ENCODE results near the gene TECR. TPM values are rescaled to one million over a fixed set of nuclear protein-coding genes. Genes with fewer than 3 reads are reported as not detected.

TECR gene
- total RNA-seq, 4 donors from 2014 or later: 36.6 to 145 (median 69.3) TPM

DNA sequence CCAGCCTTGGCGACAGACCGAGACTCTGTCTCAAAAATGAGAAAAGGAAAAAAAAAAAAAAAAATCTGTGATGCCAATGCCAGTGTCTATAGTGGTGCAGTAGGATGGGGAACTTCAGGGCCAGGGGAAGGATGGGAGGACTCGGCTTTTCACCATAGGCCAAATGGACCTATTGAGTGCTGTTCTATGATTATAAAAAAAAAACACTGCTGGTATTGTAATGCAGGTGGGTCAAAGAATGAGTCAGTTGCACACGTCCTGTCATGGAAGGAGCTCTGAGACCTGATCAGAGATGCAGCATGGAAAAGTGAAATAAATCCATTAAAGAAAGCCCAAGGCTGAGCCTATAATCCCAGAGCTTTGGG is 18.2 kb upstream of the TECR start:
- WGBS, 2 donors (ENCODE audit: low coverage in 1 of 2): 84 to 95% methylated on average over 4 of the region's 4 CpGs
- TF ChIP-seq POLR2A (IDR thresholded peaks at IDR 0.05) (no peak), CTCF (IDR thresholded peaks at IDR 0.05) (no peak), EP300 (IDR thresholded peaks at IDR 0.05; ENCODE audit: low read depth) (no peak), POLR2AphosphoS5 (IDR thresholded peaks at IDR 0.05) (no peak)
- H3K27ac ChIP-seq: peak overlapping the region; percentile 55 to 72 (median 63)

DNA sequence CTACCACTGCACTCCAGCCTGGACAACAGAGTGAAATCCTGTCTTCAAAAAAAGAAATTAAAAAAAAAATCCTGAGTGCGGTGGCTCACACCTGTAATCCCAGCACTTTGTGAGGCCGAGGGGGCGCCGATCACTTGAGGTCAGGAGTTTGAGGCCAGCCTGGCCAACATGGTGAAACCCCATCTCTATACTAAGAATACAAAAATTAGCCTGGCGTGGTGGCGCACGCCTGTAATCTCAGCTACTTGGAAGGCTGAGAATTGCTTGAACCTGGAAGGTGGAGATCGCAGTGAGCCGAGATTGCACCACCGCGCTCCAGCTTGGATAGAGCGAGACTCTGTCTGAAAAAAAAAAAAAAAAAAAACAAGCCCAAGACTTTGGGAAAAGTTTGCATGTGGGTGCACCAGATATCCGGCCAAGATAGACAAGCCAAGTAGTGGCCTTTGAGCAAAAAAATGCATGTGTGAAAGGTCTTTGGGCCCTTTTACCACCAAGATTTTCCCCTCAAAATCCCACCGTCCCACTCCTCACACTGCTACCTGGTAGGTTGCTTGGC is 16.9 kb upstream of the TECR start:
- TF ChIP-seq EP300 (IDR thresholded peaks at IDR 0.05; ENCODE audit: low read depth): no peak
- TF ChIP-seq POLR2AphosphoS5 (IDR thresholded peaks at IDR 0.05): no peak
- no peak for TF ChIP-seq CTCF (IDR thresholded peaks at IDR 0.05)
- no peak for TF ChIP-seq POLR2A (IDR thresholded peaks at IDR 0.05)
- Histone ChIP-seq H3K9me3 (no peaks in the 10 kb centered on the region), H3K4me3 (no peak overlapping the region), H3K4me1 (peaks cover 18 to 49% (median 31%) of the 10 kb centered on the region in 4 donors), H3K36me3 (peaks cover 0 to 25% (median 13%) of the 10 kb centered on the region in 4 donors), H3K27me3 (no peaks in the 10 kb centered on the region), H3K27ac (no peak overlapping the region)
- DNase-seq: no peak
- WGBS, 2 donors (ENCODE audit: low coverage in 1 of 2): 94 to 97% methylated on average over 6 to 14 of the region's 14 CpGs
- in situ Hi-C loops (cut with MboI; ENCODE audit: low pct_ligation_motif_present in 1 of 4, low pct_unique_long_range_greater_than_20kb in 1 of 4, low sequenced_read_pairs in 3 of 4) (no loop called here), intact Hi-C loops (cut with DNase I; ENCODE audit: low total_unique reads) (loop anchor here (10.0 kb wide), 1 partner anchor 1358 kb away; the partner anchor contains the start of genes IER2 and STX10)

More for the DNA sequence above, 18.2 kb upstream of the TECR start:
- no peak for DNase-seq
- intact Hi-C loops (cut with DNase I; ENCODE audit: low total_unique reads): loop anchor here (10.0 kb wide), 1 partner anchor 1356 kb away; the partner anchor contains the start of genes IER2 and STX10
- Histone ChIP-seq H3K9me3 (no peaks in the 10 kb centered on the region), H3K4me1 (peaks cover 17 to 44% (median 25%) of the 10 kb centered on the region in 4 donors), H3K27me3 (no peaks in the 10 kb centered on the region), H3K4me3 (no peak overlapping the region), H3K36me3 (peaks cover 0 to 25% (median 13%) of the 10 kb centered on the region in 4 donors)
- in situ Hi-C loops (cut with MboI; ENCODE audit: low pct_ligation_motif_present in 1 of 4, low pct_unique_long_range_greater_than_20kb in 1 of 4, low sequenced_read_pairs in 3 of 4): no loop called here

DNA sequence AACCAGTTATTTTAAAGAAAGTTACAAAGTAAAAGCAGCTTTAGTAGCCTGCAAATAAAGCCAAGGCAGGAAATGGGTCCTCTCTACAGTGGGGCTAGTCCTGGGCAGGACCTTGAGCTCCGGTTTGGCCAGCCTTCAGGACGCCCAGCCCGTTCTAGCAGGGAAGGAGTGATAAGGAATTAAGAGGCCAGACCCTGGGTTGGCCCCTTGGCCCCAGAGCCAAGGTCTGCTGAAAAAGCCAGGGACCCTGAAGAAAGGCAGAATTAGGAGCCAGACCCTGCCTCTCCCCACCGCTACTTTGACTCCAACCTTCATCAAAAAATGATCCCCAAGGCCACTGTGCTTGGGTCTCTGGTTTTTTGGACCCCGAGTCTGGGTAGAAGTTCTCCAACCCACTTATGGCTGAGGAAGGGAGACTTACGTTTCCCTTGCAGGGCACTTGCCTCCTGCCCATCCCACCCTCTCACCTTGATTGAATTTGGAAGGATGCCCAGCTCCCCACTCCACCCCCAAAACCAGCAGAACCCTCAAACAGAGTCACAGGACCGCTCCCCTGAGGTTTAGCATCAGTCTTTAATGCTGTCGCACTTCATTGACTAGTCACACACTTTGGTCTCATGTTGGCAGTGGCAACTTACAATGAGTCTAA is 15.1 kb upstream of the TECR start:
- Histone ChIP-seq H3K27me3 (no peaks in the 10 kb centered on the region), H3K4me3 (no peak overlapping the region), H3K4me1 (peaks cover 24 to 57% (median 38%) of the 10 kb centered on the region in 4 donors), H3K27ac (no peak overlapping the region), H3K9me3 (no peaks in the 10 kb centered on the region), H3K36me3 (peaks cover 0 to 25% (median 13%) of the 10 kb centered on the region in 4 donors)
- TF ChIP-seq CTCF (IDR thresholded peaks at IDR 0.05) (no peak), POLR2A (IDR thresholded peaks at IDR 0.05) (no peak), EP300 (IDR thresholded peaks at IDR 0.05; ENCODE audit: low read depth) (no peak), POLR2AphosphoS5 (IDR thresholded peaks at IDR 0.05) (no peak)
- intact Hi-C loops (cut with DNase I; ENCODE audit: low total_unique reads) (loop anchor here (10.0 kb wide), 1 partner anchor 1360 kb away; the partner anchor contains the start of genes IER2 and STX10), in situ Hi-C loops (cut with MboI; ENCODE audit: low pct_ligation_motif_present in 1 of 4, low pct_unique_long_range_greater_than_20kb in 1 of 4, low sequenced_read_pairs in 3 of 4) (no loop called here)
- no peak for DNase-seq
- WGBS, 2 donors (ENCODE audit: low coverage in 1 of 2): 78 to 90% methylated on average over 4 to 8 of the region's 8 CpGs

DNA sequence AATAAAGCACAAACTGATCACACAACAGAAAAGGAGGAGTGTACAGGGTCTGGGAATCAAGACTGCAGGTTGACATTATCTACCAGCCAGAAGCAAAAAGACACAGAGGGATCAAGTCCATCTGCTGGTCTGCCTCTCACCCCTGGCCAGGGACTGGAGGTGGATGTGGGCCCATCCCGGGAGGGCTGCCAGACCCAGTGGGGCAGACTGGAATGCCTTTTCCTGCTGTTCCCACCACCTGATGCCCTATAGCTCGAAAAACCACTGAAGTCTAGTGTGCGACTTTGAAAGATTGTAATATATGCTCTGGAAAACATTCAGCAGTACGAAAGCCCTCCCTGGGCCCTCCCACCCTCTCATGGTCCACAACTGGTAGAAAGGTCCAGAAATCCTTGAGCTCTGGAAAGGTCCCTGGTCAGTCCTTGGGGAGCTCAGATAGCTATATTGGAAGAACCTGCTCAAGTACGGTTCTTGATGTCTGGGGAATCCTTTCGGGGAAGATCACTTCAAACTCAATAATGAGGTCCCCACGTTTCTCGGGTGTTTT is 13.8 kb upstream of the TECR start:
- peaks cover 24 to 55% (median 40%) of the 10 kb centered on the region in 4 donors for H3K4me1 ChIP-seq

More for the DNA sequence above, 13.8 kb upstream of the TECR start:
- in situ Hi-C loops (cut with MboI; ENCODE audit: low pct_ligation_motif_present in 1 of 4, low pct_unique_long_range_greater_than_20kb in 1 of 4, low sequenced_read_pairs in 3 of 4) (no loop called here), intact Hi-C loops (cut with DNase I; ENCODE audit: low total_unique reads) (loop anchor here (10.0 kb wide), 1 partner anchor 1361 kb away; the partner anchor contains the start of genes IER2 and STX10)
- WGBS, 2 donors (ENCODE audit: low coverage in 1 of 2): 71 to 86% methylated on average over 1 to 8 of the region's 8 CpGs
- no peaks in the 10 kb centered on the region for H3K9me3 ChIP-seq
- no peak for DNase-seq
- H3K27ac ChIP-seq: peak overlapping the region; percentile 98 to 100 (median 100)
- peak overlapping the region in 1 of 4 donors; percentile 88 for H3K4me3 ChIP-seq
- TF ChIP-seq EP300 (IDR thresholded peaks at IDR 0.05; ENCODE audit: low read depth): no peak
- no peak for TF ChIP-seq POLR2AphosphoS5 (IDR thresholded peaks at IDR 0.05)
- no peak for TF ChIP-seq CTCF (IDR thresholded peaks at IDR 0.05)
- no peaks in the 10 kb centered on the region for H3K27me3 ChIP-seq
- H3K36me3 ChIP-seq: peaks cover 0 to 25% (median 13%) of the 10 kb centered on the region in 4 donors
